ENCODE data around the gene MRPL3. TPM values are rescaled to one million over a fixed set of nuclear protein-coding genes. Genes with fewer than 3 reads are reported as not detected.
A peak's percentile ranks its signal among the peaks of the same experiment; 100 is the strongest.

The MRPL3 gene
- total and polyA plus RNA-seq, 4 donors = 58.8 to 99.7 (median 72.6) TPM

DNA sequence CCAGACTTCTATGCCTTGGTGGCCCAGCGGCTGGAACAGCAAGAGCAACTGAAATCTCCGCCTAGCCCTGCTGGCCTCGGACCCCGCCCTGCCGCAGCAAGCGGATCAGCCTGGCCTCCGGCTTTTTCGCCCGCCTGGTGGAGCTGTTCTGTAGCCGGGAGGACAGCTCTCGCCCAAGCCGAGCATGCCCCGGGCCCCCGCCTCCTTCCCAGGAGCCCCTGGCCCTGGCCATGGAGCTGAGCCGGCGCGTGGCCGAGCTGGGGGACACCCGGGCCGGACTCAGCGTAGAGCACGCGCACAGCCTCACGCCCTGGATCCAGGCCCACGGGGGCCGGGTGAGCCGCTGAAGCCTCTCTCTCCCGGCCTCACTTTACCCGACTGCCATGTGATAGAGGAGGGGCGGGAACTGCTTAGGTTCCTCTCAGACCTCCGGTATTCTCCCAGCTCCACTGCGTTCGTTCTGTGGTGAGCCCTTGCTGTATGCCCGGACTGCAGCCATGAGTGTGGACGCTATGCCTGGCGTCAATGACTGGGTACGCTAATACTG, 24.1 kb upstream of the MRPL3 start:
- Histone ChIP-seq H3K27ac (ENCODE audit: low read depth in 1 of 2, low read length in 1 of 2) (no peak overlapping the region), H3K27me3 (ENCODE audit: control insufficient read depth in 3 of 3, insufficient read depth in 3 of 3, low read length in 2 of 3) (peaks cover 0 to 5% (median 4%) of the 10 kb centered on the region in 3 donors), H3K9ac (ENCODE audit: insufficient read depth in 1 of 2, low read length in 2 of 2) (no peak overlapping the region), H3K9me3 (ENCODE audit: control insufficient read depth in 4 of 4, insufficient read depth in 3 of 4, low read length in 3 of 4) (no peaks in the 10 kb centered on the region), H3K4me3 (no peak overlapping the region), H3K4me1 (ENCODE audit: control insufficient read depth in 5 of 5, insufficient read depth in 5 of 5, low read length in 5 of 5) (peaks cover 0 to 4% (median 0%) of the 10 kb centered on the region in 5 donors), H3K36me3 (ENCODE audit: control insufficient read depth in 4 of 4, insufficient read depth in 4 of 4, low read length in 4 of 4) (no peaks in the 10 kb centered on the region)
- peak; percentile 66 for ATAC-seq (ENCODE audit: insufficient read depth, low FRiP score)
- no peak for TF ChIP-seq CTCF (IDR thresholded peaks at IDR 0.05; ENCODE audit: control extremely low read depth, extremely low read depth)
- 10 to 13% methylated on average over 35 to 37 of the region's 37 CpGs for WGBS, 2 donors
- DNase-seq = peak; percentile 70 to 80 (median 79)

DNA sequence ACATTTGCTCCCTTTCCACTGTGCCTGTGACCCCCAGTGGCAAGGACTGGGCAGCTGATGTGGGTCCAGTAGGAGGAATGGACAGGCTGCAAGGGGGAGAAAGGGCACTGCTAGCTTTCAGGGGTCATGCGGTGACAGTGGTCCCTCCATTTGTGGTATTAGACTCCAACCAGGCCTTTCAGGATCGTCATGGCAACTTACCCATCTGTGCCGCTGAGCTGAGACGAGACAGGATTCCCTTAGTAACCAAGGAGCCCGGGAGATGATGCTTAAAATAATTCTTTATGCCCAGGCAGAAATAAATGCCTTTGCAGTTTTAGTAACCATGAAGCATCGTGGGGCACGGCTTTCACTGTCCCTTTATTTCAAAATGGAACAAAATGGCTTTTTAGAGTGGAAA, 15.9 kb upstream of the MRPL3 start:
- Histone ChIP-seq H3K4me3 (no peak overlapping the region), H3K36me3 (ENCODE audit: control insufficient read depth in 4 of 4, insufficient read depth in 4 of 4, low read length in 4 of 4) (no peaks in the 10 kb centered on the region), H3K9ac (ENCODE audit: insufficient read depth in 1 of 2, low read length in 2 of 2) (no peak overlapping the region), H3K4me1 (ENCODE audit: control insufficient read depth in 5 of 5, insufficient read depth in 5 of 5, low read length in 5 of 5) (no peaks in the 10 kb centered on the region), H3K9me3 (ENCODE audit: control insufficient read depth in 4 of 4, insufficient read depth in 3 of 4, low read length in 3 of 4) (no peaks in the 10 kb centered on the region), H3K27me3 (ENCODE audit: control insufficient read depth in 3 of 3, insufficient read depth in 3 of 3, low read length in 2 of 3) (no peaks in the 10 kb centered on the region), H3K27ac (ENCODE audit: low read depth in 1 of 2, low read length in 1 of 2) (no peak overlapping the region)
- TF ChIP-seq CTCF (IDR thresholded peaks at IDR 0.05; ENCODE audit: control extremely low read depth, extremely low read depth) = no peak
- ATAC-seq (ENCODE audit: insufficient read depth, low FRiP score) = no peak
- DNase-seq = no peak
- 82 to 93% methylated on average over 7 of the region's 7 CpGs for WGBS, 2 donors

DNA sequence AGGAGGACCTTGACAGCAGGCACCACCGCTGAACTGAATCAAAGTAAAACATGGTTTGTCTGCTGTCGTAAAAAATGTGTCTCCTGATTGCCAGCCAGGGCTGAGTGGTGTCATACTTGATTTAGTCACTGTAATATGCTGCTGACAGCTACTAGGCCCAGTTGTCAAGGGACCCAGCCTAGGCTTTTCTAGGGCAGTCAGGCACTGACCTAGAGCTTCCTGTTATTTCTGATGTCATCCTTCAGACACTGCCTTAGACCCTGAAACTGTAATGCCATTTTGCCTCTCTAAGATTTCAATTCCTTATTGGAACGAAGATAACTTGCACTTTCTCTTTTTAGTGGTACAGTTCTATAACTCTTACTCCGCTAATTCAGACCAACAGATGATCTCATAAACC, 2.6 kb upstream of the MRPL3 start:
- TF ChIP-seq CTCF (IDR thresholded peaks at IDR 0.05; ENCODE audit: control extremely low read depth, extremely low read depth) = no peak
- no peaks in the 10 kb centered on the region for H3K9me3 ChIP-seq (ENCODE audit: control insufficient read depth in 4 of 4, insufficient read depth in 3 of 4, low read length in 3 of 4)
- ATAC-seq (ENCODE audit: insufficient read depth, low FRiP score) (no peak), DNase-seq (no peak)
- no peak overlapping the region for H3K27ac ChIP-seq (ENCODE audit: low read depth in 1 of 2, low read length in 1 of 2)
- no peak overlapping the region for H3K9ac ChIP-seq (ENCODE audit: insufficient read depth in 1 of 2, low read length in 2 of 2)
- peaks cover 0 to 16% (median 6%) of the 10 kb centered on the region in 5 donors for H3K4me1 ChIP-seq (ENCODE audit: control insufficient read depth in 5 of 5, insufficient read depth in 5 of 5, low read length in 5 of 5)
- H3K4me3 ChIP-seq = no peak overlapping the region
- H3K27me3 ChIP-seq (ENCODE audit: control insufficient read depth in 3 of 3, insufficient read depth in 3 of 3, low read length in 2 of 3) = peaks cover 0 to 17% (median 5%) of the 10 kb centered on the region in 3 donors
- peaks cover 0 to 5% (median 2%) of the 10 kb centered on the region in 4 donors for H3K36me3 ChIP-seq (ENCODE audit: control insufficient read depth in 4 of 4, insufficient read depth in 4 of 4, low read length in 4 of 4)
- WGBS, 2 donors = 78 to 89% methylated on average over 4 of the region's 4 CpGs

DNA sequence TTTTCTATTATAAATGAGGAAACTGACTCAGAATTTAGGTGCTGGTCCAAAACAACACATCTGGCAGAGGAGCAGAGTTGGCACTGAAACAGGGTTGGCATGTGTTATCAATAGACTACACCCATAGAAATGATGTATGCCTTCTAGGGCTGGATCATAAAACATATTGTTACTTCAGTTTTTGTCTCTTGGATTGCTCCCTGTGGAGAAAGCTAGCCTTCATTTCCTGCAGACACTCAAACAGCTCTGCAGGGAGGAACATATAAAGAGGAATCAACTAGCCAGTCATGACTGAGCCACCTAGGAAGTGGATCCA, 507 bp upstream of the MRPL3 start:
- ATAC-seq (ENCODE audit: insufficient read depth, low FRiP score) = no peak
- Histone ChIP-seq H3K4me3 (peak overlapping the region; percentile 9), H3K4me1 (ENCODE audit: control insufficient read depth in 5 of 5, insufficient read depth in 5 of 5, low read length in 5 of 5) (peaks cover 0 to 16% (median 9%) of the 10 kb centered on the region in 5 donors), H3K9ac (ENCODE audit: insufficient read depth in 1 of 2, low read length in 2 of 2) (no peak overlapping the region), H3K9me3 (ENCODE audit: control insufficient read depth in 4 of 4, insufficient read depth in 3 of 4, low read length in 3 of 4) (no peaks in the 10 kb centered on the region), H3K36me3 (ENCODE audit: control insufficient read depth in 4 of 4, insufficient read depth in 4 of 4, low read length in 4 of 4) (peaks cover 4 to 22% (median 10%) of the 10 kb centered on the region in 4 donors), H3K27me3 (ENCODE audit: control insufficient read depth in 3 of 3, insufficient read depth in 3 of 3, low read length in 2 of 3) (peaks cover 0 to 17% (median 2%) of the 10 kb centered on the region in 3 donors), H3K27ac (ENCODE audit: low read depth in 1 of 2, low read length in 1 of 2) (no peak overlapping the region)
- DNase-seq = no peak
- TF ChIP-seq CTCF (IDR thresholded peaks at IDR 0.05; ENCODE audit: control extremely low read depth, extremely low read depth) = no peak
